HG03575 (cell line): ENCODE results near the gene HSPA1L.

Experiments
- ATAC-seq: cut with Tn5 transposase; IDR thresholded peaks from one replicate; pipeline ENCODE4 v1.9.1; 2021; ENCODE audit not compliant: unreplicated experiment, insufficient number of reproducible peaks, low FRiP score; ENCODE audit errors: extremely low read depth

The HSPA1L gene

GRCh38 chr6:31771992-31772358 lies 43.1 kb downstream of the HSPA1L start:
- no peak for ATAC-seq

DNA sequence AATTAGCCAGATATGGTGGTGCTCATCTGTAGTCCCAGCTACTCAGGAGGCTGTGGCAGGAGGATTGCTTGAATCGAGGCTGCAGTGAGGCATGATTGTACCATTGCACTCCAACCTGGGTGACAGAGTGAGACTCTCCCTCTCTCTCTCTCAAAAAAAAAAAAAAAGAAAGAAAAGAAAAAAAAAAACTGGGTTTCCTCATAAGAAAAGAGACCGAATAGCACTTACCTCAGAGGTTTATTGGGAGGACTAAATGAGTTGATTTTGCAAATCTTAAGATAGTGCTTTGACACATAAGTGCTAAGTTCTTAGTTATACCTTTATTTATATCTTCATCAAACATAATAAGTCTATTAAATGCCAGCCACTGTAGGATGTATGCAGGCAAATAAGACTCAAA lies 44.2 kb downstream of the HSPA1L start:
- no peak for ATAC-seq

- no peak for ATAC-seq
These were observed 45.3 kb downstream of the HSPA1L start for GRCh38 chr6:31769684-31770371.

DNA sequence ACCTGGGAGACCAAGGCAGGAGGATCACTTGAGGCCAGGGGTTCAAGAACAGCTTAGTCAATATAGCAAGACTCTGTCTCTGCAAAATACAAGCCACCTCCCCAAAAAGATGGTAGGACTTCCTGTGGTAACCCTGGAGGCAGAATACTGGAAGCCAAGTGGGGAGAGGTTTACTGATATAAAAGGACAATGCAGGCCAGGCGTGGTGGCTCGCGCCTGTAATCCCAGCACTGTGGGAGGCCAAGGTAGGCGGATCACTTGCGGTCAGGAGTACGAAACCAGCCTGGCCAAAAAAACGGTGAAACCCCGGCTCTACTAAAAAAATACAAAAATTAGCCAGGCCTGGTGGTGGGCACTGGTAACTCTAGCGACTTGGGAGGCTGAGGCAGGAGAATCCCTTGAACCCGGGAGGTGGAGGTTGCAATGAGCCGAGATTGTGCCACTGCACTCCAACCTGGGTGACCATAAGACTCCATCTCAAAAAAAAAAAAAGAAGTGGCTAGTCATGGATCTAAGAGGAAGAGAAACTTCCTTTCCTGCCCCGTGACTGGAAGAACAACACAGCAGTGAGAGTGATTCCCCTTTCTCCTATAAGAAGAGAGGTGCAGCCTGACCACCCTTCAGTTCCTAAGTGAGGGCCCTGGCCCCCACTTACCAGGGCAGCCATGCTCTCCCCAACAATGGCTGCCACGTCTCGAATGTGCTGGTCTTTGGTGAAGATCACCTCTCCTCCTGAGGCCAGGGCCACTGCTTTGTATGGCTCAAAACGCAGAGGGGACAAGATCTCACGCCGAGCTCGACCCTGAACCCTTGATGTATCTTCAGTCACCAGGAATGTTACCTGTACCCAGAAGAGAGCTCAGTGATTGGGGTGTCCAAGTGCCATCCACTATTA lies 46.5 kb downstream of the HSPA1L start:
- ATAC-seq, result no peak

- ATAC-seq, result no peak
These were observed 47.9 kb downstream of the HSPA1L start for GRCh38 chr6:31767096-31767645.

- ATAC-seq, result no peak
These were observed 48.9 kb downstream of the HSPA1L start for GRCh38 chr6:31765910-31766794.

GRCh38 chr6:31765559-31765909 lies 49.5 kb downstream of the HSPA1L start:
- ATAC-seq, result no peak

DNA sequence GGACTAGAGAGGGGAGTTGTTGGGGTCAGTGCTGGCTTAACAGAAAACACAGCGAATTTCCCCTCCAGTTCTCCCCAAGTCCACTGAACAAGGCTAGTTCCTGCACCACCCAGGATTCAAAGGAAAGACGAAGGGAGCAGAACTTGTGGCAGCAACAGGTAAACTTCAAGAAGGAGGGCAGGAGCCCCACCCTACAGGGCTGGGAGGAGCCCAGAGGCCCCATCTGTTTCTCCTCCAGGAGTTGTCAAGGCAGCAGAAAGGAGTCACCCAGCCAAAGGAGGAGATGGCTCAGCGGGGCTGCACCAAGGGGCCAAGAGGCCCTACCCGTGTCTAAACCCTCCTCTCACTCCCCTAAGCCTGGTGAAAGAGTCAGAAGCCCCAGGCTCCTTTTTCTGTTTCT lies 50.9 kb downstream of the HSPA1L start:
- no peak for ATAC-seq

GRCh38 chr6:31763619-31763940 lies 51.5 kb downstream of the HSPA1L start:
- ATAC-seq, result no peak

- no peak for ATAC-seq
These were observed 52.0 kb downstream of the HSPA1L start for GRCh38 chr6:31762878-31763618.

GRCh38 chr6:31762356-31762755 lies 52.7 kb downstream of the HSPA1L start, which contains the start of gene SAPCD1:
Gene SAPCD1 (plus strand): TSS chr6:31762656. CDS start chr6:31763055, 399 bp downstream.
- ATAC-seq, result no peak

DNA sequence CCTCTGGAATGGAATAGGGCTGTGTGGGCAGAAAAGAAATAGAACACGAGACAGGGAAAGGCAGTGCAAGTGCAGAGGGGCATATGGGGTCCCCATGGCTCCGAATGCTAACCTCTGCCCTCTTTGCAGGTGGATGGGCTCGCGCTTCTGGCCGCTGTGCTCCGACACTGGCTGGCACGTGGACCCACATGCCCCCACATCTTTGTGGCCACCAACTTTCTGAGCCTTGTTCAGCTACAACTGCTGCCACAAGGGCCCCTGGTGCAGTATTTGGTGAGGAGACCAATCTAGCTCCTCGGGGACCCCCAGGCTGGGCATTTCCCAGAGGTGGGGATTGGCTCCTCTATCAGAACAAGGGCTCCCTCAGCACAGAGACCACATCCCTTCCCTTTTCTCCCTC lies 53.7 kb downstream of the HSPA1L start:
- ATAC-seq, result no peak

DNA sequence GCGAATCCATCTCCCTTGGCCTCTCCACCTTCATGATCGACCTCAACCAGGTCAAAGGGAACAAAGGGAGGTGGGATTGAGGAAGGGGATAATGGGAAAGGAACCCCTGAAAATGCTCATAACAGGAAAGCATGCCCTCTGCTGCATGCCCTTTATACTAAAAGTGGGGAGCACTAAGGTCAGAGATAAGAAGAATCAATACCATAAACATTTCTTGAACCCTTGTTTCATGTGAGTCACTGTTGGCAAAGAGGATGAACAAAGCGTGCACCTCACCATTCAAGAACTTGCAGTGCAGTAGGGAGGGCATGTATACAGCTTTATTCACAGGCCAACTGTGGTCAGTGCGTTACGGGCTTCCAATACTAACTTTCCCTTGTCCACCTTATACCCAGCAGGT lies 54.3 kb downstream of the HSPA1L start:
- no peak for ATAC-seq
